DOHH2 (cell line): ENCODE results near the gene POLK.
"Not testable (repeated sequence)": the region's sequence is repeated elsewhere in the genome, so short reads cannot be mapped to it uniquely, and the experiment has no call there.

ENCODE experiments used
- EZH2phosphoT487 ChIP-seq: fragments of 200-600 bp; sonication (generic); IDR thresholded peaks from 2 replicates; pipeline ENCODE4 v1.6.1; 2017; ENCODE audit warnings: borderline replicate concordance, mild to moderate bottlenecking, antibody characterized with exemption, low read length, moderate library complexity, mixed read lengths
- TF ChIP-seq, protein P1 (sequence below): fragments of 200-600 bp; sonication (generic); IDR thresholded peaks from one replicate; pipeline ENCODE4 v1.5.1; 2014; ENCODE audit warnings: antibody characterized with exemption, mild to moderate bottlenecking, low read depth, low read length; ENCODE audit not compliant: poor library complexity, severe bottlenecking

DNA sequence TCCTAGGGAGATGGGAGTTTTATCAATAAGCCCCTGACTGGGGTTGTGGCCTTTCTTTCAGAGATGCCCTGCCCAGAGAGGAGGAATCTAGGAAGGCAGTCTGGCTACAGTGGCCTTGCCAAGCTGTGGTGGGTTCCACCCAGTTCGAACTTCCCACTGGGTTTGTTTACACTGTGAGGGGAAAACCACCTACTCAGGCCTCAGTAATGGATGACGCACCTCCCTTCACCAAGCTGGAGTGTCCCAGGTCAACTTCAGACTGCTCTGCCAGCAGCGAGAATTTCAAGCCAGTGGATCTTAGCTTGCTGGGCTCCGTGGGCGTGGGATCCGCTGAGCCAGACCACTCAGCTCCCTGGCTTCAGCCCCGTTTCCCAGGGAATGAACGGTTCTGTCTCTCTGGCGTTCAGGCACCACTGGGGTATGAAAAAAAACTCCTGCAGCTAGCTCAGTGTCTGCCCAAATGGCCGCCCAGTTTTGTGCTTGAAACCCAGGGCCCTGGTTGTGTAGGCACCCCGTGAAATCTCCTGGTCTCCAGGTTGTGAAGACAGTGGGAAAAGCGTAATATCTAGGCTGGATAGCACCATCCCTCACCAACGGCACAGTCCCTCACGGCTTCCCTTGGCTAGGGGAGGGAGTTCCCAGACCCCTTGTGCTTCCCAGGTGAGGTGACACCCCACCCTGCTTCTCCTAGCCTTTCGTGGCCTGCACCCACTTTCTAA is 54.5 kb downstream of the POLK start:
- TF ChIP-seq, protein P1, sequence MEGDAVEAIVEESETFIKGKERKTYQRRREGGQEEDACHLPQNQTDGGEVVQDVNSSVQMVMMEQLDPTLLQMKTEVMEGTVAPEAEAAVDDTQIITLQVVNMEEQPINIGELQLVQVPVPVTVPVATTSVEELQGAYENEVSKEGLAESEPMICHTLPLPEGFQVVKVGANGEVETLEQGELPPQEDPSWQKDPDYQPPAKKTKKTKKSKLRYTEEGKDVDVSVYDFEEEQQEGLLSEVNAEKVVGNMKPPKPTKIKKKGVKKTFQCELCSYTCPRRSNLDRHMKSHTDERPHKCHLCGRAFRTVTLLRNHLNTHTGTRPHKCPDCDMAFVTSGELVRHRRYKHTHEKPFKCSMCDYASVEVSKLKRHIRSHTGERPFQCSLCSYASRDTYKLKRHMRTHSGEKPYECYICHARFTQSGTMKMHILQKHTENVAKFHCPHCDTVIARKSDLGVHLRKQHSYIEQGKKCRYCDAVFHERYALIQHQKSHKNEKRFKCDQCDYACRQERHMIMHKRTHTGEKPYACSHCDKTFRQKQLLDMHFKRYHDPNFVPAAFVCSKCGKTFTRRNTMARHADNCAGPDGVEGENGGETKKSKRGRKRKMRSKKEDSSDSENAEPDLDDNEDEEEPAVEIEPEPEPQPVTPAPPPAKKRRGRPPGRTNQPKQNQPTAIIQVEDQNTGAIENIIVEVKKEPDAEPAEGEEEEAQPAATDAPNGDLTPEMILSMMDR: not testable (repeated sequence)
- TF ChIP-seq EZH2phosphoT487: not testable (repeated sequence)
